GM18519 (cell line): Measurements from ENCODE around the gene P2RY13.

Source experiments
- ATAC-seq: cut with Tn5 transposase; IDR thresholded peaks from one replicate; pipeline ENCODE4 v1.9.1; 2021; ENCODE audit warnings: mild to moderate bottlenecking, moderate library complexity; ENCODE audit not compliant: unreplicated experiment, low FRiP score

The P2RY13 gene

GRCh38 chr3:151297429-151297828 is 31.9 kb downstream of the P2RY13 start:
- ATAC-seq = no peak

- ATAC-seq = no peak
Measured at GRCh38 chr3:151296226-151296625, 33.1 kb downstream of the P2RY13 start.

- ATAC-seq = no peak
Measured at GRCh38 chr3:151293127-151293526, 36.2 kb downstream of the P2RY13 start.

GRCh38 chr3:151290673-151291072 is 38.7 kb downstream of the P2RY13 start:
- no peak for ATAC-seq

- ATAC-seq = no peak
Measured at GRCh38 chr3:151289445-151289844, 39.9 kb downstream of the P2RY13 start.

GRCh38 chr3:151285940-151286339 is 43.4 kb downstream of the P2RY13 start:
- ATAC-seq = no peak

- ATAC-seq = no peak
Measured at GRCh38 chr3:151283907-151284461, 45.4 kb downstream of the P2RY13 start.

GRCh38 chr3:151283387-151283786 is 46.0 kb downstream of the P2RY13 start:
- no peak for ATAC-seq

- ATAC-seq = peak; percentile 50
Measured at GRCh38 chr3:151282921-151283320, 46.4 kb downstream of the P2RY13 start.

GRCh38 chr3:151281671-151282324 is 47.6 kb downstream of the P2RY13 start:
- no peak for ATAC-seq

- ATAC-seq = no peak
Measured at GRCh38 chr3:151278230-151278629, 51.1 kb downstream of the P2RY13 start, which contains the start of gene P2RY14. TSS of gene P2RY14 (minus strand) at chr3:151278542. CDS start at chr3:151214316, 64,226 bp downstream.

- ATAC-seq = no peak
Measured at GRCh38 chr3:151276687-151277042, 52.7 kb downstream of the P2RY13 start.
